ENCODE measurements around the gene LEF1. TPM values are rescaled to one million over a fixed set of nuclear protein-coding genes. Genes with fewer than 3 reads are reported as not detected.

Gene LEF1
- total RNA-seq, 1 donor from 2014 or later = 12.5 TPM

DNA sequence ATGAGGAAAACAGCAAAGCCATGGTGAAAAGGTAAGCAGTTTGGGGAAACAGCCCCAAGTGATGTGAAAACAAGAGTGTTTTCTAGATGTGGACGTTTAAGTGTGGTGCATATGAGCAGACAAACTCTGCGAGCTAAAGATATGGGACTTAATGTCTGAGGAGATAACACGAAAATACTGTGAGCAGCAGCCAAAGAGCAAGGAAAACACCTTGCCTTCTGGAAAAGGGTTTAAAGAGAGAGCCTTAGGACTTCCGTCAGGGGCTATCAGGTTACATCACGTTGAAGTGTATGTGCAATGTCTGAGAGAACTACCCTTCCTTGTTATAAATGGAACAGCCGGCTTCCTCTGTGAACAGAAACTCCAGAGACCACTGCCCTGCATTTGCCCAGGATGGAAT, 54.2 kb downstream of the LEF1 start:
- TF ChIP-seq CTCF (IDR thresholded peaks at IDR 0.05) (no peak), POLR2AphosphoS5 (IDR thresholded peaks at IDR 0.05; ENCODE audit: insufficient read depth in 1 of 2, low read depth in 1 of 2) (no peak), POLR2A (IDR thresholded peaks at IDR 0.05) (no peak)
- H3K9me3 ChIP-seq = no peaks in the 10 kb centered on the region
- intact Hi-C loops (cut with DNase I) = no loop called here
- no peaks in the 10 kb centered on the region for H3K27me3 ChIP-seq
- H3K36me3 ChIP-seq = no peaks in the 10 kb centered on the region
- H3K4me1 ChIP-seq = peaks cover 4% of the 10 kb centered on the region
- no peak overlapping the region for H3K27ac ChIP-seq
- H3K4me3 ChIP-seq = no peak overlapping the region
- DNase-seq (ENCODE audit: extremely low spot score in 2 of 2) = no peak

DNA sequence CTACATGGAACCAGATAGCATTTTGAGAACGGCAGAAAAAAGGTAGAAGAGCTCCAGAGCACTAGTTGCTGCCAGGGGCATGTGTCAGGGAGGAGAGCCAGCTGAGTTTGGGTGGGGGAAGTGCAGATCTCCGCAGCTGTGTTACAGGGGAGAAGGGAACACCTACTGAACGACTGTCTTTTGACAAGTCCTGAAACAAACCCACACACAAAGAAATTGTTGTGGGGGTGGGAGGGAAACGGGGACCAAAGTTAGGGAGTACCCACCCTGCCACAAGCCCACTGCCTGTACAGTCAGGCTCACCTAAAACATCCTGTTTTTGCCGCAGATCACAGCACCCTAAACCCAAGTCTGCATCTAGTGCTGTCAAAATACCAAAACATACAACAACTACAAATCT, 55.5 kb downstream of the LEF1 start:
- H3K36me3 ChIP-seq = no peaks in the 10 kb centered on the region
- TF ChIP-seq POLR2A (IDR thresholded peaks at IDR 0.05) = no peak
- H3K27ac ChIP-seq = no peak overlapping the region
- H3K27me3 ChIP-seq = no peaks in the 10 kb centered on the region
- intact Hi-C loops (cut with DNase I) = no loop called here
- peaks cover 4% of the 10 kb centered on the region for H3K4me1 ChIP-seq
- H3K4me3 ChIP-seq = no peak overlapping the region
- no peaks in the 10 kb centered on the region for H3K9me3 ChIP-seq
- DNase-seq (ENCODE audit: extremely low spot score in 2 of 2) = no peak

DNA sequence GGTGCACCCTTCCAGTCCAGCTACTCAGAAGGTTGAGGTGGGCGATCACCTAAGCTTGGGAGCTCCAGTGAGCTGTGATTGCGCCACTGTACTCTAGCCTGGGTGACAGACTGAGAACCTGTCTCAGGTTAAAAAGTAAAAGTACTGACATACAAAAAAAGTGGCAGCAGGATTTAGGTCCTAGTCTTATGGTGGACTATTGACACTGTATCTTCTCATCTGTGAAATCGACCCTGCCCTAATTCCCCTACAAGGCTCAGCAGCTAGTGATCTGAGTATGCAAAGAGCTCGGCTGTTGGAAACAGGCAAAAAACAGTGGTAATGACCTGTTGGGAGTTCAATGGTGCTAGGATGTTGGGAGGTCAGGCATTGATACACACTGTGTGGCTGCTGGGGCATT, 57.0 kb downstream of the LEF1 start:
- H3K4me1 ChIP-seq = peaks cover 4% of the 10 kb centered on the region
- intact Hi-C loops (cut with DNase I) = no loop called here
- TF ChIP-seq POLR2AphosphoS5 (IDR thresholded peaks at IDR 0.05; ENCODE audit: insufficient read depth in 1 of 2, low read depth in 1 of 2) (no peak), POLR2A (IDR thresholded peaks at IDR 0.05) (no peak), CTCF (IDR thresholded peaks at IDR 0.05) (no peak)
- H3K27me3 ChIP-seq = no peaks in the 10 kb centered on the region
- H3K27ac ChIP-seq = no peak overlapping the region
- no peaks in the 10 kb centered on the region for H3K36me3 ChIP-seq
- no peak for DNase-seq (ENCODE audit: extremely low spot score in 2 of 2)
- H3K4me3 ChIP-seq = no peak overlapping the region
- H3K9me3 ChIP-seq = no peaks in the 10 kb centered on the region

GRCh38 chr4:108110450-108110849, 58.3 kb downstream of the LEF1 start:
- Histone ChIP-seq H3K9me3 (no peaks in the 10 kb centered on the region), H3K27me3 (no peaks in the 10 kb centered on the region), H3K27ac (no peak overlapping the region), H3K36me3 (no peaks in the 10 kb centered on the region), H3K4me1 (peaks cover 4% of the 10 kb centered on the region), H3K4me3 (no peak overlapping the region)
- DNase-seq (ENCODE audit: extremely low spot score in 2 of 2) = no peak
- TF ChIP-seq CTCF (IDR thresholded peaks at IDR 0.05) (no peak), POLR2A (IDR thresholded peaks at IDR 0.05) (no peak)
- intact Hi-C loops (cut with DNase I) = no loop called here

- Histone ChIP-seq H3K27me3 (no peaks in the 10 kb centered on the region), H3K9me3 (no peaks in the 10 kb centered on the region), H3K4me3 (no peak overlapping the region), H3K36me3 (no peaks in the 10 kb centered on the region), H3K4me1 (peaks cover 4% of the 10 kb centered on the region), H3K27ac (no peak overlapping the region)
- intact Hi-C loops (cut with DNase I) = no loop called here
- TF ChIP-seq POLR2A (IDR thresholded peaks at IDR 0.05) (no peak), POLR2AphosphoS5 (IDR thresholded peaks at IDR 0.05; ENCODE audit: insufficient read depth in 1 of 2, low read depth in 1 of 2) (no peak), CTCF (IDR thresholded peaks at IDR 0.05) (no peak)
- DNase-seq (ENCODE audit: extremely low spot score in 2 of 2) = no peak
Measured at GRCh38 chr4:108109997-108110416, 58.7 kb downstream of the LEF1 start.

- no peak overlapping the region for H3K4me3 ChIP-seq
- no peak overlapping the region for H3K27ac ChIP-seq
- no peaks in the 10 kb centered on the region for H3K9me3 ChIP-seq
- H3K27me3 ChIP-seq = no peaks in the 10 kb centered on the region
- H3K4me1 ChIP-seq = peaks cover 4% of the 10 kb centered on the region
- DNase-seq (ENCODE audit: extremely low spot score in 2 of 2) = no peak
- TF ChIP-seq POLR2AphosphoS5 (IDR thresholded peaks at IDR 0.05; ENCODE audit: insufficient read depth in 1 of 2, low read depth in 1 of 2) (no peak), CTCF (IDR thresholded peaks at IDR 0.05) (no peak), POLR2A (IDR thresholded peaks at IDR 0.05) (no peak)
- intact Hi-C loops (cut with DNase I) = no loop called here
- H3K36me3 ChIP-seq = no peaks in the 10 kb centered on the region
Measured at GRCh38 chr4:108109111-108109510, 59.6 kb downstream of the LEF1 start.
